HK-2 (cell line): Measurements from ENCODE around the gene P2RY12.

ENCODE experiments used
- DNase-seq: peaks from one replicate; pipeline ENCODE4 v3.0.0-alpha.2; 2018; ENCODE audit not compliant: unreplicated experiment

P2RY12 gene

GRCh38 chr3:151346292-151346691 is 38.3 kb downstream of the P2RY12 start:
- no peak for DNase-seq

GRCh38 chr3:151345859-151346258 is 38.7 kb downstream of the P2RY12 start:
- no peak for DNase-seq

GRCh38 chr3:151331696-151332095 is 52.9 kb downstream of the P2RY12 start:
- DNase-seq, result no peak

DNA sequence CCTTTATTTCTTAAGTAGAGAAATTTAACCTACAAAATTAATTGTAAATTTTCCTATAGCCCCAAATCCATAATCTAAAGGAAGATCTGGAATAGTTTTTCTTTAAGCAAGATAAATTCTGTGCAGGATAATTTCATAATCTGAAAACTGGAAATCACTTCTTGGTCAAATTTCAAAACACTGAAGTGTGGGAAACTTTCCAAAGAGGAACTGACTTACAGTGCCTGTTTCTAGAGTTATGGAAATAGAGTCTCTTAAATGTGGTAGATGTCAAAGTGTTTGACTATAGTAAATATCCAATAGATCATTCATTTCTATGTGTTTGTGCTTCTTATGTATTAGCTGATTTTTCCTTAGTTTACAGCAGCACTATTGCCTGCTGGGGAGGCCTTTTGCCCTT is 53.7 kb downstream of the P2RY12 start:
- DNase-seq, result no peak

- no peak for DNase-seq
Measured at GRCh38 chr3:151330379-151330778, 54.2 kb downstream of the P2RY12 start.

GRCh38 chr3:151329363-151329762 is 55.2 kb downstream of the P2RY12 start, which contains the start of gene P2RY13:
Gene P2RY13 (minus strand): TSS chr3:151329549. CDS start chr3:151329528, 21 bp downstream.
- DNase-seq, result no peak

- no peak for DNase-seq
Measured at GRCh38 chr3:151328298-151328995, 56.1 kb downstream of the P2RY12 start.

DNA sequence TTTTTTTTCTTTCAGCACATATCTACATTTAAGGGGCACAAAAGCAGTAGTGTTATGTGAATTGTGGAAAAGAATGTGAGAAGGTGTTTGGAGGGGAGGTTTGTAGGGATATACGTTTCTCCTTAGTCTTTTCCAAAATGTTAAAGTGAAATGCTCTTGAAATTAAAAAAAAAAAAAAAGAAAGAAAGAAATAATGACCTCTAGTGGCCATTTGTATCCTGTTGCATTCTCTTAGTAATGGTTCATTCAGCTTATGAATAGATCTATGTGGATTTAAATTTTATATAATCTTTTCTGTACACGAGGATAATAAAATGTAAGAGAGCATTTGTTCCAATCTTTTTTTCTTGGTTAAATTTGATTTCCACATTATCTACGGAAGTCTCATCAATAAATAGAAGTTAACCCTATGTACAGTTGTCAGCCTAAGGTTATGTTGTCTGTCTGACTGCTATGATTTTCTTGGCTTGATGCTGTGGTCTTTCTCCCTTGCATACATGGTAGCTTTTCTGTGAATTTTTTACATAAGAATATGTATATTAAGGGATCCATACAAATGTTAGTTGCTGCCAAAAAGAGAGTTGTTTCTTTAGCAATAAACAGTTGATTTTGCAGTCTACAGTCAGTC is 56.9 kb downstream of the P2RY12 start:
- DNase-seq, result no peak

DNA sequence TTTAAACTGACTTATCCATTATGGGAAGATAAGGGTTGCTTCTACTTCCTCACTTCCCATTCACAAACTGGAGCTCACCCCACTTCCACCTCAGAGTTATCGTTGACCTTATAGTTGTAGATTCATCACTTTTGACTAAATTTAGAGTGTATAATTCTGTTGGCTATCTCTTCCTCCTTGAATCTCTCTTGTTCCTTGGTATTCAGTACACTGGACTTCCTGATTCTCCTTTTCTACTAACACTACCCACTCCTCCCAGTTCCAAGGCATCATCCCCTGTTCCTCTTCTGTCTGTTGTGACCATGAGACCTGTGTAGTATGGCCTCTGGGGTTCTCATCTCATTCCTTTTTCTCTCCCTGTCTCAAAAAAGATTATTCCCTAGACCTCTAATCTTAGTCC is 62.0 kb downstream of the P2RY12 start:
- DNase-seq, result no peak

- no peak for DNase-seq
Measured at GRCh38 chr3:151321526-151321925, 63.0 kb downstream of the P2RY12 start.

DNA sequence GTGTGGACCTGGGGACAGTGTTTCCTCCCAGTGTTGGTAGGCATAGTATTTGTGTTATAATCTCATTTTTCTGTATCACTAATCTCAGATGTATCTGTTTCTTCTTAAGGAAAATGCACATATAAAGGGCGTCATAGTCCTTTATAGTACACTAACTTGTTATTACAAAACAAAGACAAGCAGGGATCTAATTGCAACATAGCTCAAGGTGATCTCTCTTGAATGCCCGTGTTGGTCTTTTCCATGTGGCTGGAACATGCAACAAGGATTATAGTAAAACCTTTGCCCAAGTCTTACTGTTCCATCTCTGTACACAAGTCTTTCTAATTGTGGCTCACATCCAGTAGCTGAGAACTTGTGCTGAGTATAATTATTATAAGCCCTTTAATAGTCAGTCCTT is 64.4 kb downstream of the P2RY12 start:
- no peak for DNase-seq

GRCh38 chr3:151319628-151320027 is 64.9 kb downstream of the P2RY12 start:
- DNase-seq, result no peak

DNA sequence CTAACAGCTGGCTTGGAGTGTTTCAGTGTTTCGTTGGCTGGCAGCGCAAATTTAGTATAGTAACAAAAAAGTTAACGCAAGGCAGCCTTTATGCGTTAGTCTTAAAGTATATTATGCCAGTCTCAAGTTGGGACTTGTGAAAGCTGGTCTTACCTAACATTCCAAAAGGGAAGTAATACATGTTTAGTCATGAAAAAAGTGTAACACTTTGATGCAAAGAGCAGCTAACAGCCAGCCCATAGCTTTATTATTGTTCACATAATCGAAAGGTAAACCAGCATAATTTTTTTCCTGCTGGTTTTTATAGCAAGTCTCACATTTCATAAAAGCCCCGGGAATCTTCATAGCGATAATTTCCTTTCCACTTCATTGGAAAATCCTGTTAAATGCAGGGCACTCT is 65.6 kb downstream of the P2RY12 start:
- DNase-seq, result no peak

- DNase-seq, result no peak
Measured at GRCh38 chr3:151318313-151318712, 66.2 kb downstream of the P2RY12 start.

DNA sequence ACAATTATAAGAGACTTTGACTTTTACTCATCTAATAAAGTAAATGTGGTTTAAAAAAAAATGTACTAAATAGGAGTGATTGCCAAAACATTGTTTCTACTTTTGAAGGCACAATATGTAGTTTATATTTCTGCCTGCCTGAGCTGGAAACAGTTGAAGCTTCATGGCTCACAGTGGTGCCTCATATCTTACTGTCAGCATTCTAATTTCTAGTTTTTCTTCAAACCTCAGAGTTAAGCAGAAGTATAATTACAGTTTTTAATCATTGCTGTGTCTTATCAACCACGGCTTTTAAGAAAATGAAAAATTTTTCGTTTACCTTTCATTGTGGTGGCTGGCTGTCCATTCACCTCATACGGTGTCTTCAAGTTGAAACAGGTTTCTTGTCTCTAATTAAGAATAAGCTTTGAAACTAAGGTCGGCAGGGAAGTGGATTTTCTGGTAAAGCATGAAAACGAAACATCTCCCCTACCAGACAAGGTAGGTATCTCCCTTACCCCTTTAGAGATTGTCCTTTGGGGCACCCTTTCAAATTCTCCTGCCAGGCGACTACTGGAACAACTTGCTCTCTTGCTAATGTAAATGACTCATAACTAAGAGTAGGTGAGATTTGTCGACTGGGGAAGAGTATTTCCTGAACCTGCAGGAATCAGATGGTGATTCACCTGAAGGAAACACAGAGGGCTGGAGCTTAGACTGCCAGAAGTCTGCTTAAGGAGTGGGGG is 68.1 kb downstream of the P2RY12 start, which contains the start of gene GPR87:
GPR87 (minus strand) TSS at position 554 of the 725 bp plus-strand sequence. CDS start 16,720 bp downstream, outside the sequence.
- DNase-seq, result peak; percentile 26

DNA sequence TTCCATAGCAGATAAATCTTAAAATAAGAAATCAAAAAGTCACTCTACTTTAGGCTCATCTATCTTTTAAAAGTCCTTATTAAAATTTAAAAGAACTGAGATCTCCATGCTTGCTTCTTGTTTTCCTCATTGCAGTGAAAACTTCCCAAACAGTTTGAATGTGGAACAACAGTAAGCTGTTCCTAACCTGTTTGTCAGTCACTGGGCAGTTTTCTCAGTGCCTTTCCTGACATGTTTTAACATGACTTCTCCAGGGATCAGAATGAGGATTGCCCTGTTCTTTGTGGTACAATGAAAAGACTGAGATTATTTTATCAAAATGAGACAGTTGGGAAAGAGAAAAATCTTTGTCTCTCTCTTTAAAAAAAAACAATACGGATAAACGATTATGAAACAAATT is 68.7 kb downstream of the P2RY12 start:
- DNase-seq, result no peak

GRCh38 chr3:151315136-151315535 is 69.4 kb downstream of the P2RY12 start:
- no peak for DNase-seq

- DNase-seq, result no peak
Measured at GRCh38 chr3:151314593-151314992, 70.0 kb downstream of the P2RY12 start.

DNA sequence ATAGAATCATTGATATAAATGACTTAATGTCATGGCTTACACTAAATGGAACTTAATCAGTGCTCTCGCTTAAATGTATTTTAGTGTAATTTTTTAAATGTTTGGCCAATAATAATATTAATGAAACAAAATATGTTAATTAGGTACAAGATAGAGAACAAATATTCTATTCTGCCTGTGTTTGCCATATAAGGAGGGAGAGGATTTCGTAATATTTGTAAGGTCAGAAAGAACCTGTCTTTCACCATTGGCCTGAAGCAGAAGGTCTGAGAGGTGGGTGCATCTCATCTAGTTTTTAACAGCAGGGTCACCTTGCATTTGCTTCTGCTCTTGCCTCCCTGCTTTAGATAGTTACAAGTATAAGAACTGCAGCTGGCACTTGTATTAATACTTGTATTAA is 70.4 kb downstream of the P2RY12 start:
- no peak for DNase-seq

- no peak for DNase-seq
Measured at GRCh38 chr3:151312972-151313371, 71.6 kb downstream of the P2RY12 start.

- no peak for DNase-seq
Measured at GRCh38 chr3:151309566-151309965, 75.0 kb downstream of the P2RY12 start.

- DNase-seq, result no peak
Measured at GRCh38 chr3:151307583-151308488, 76.7 kb downstream of the P2RY12 start.
